ENCODE results near the gene CFAP97D2. TPM values are rescaled to one million over a fixed set of nuclear protein-coding genes. Genes with fewer than 3 reads are reported as not detected.

The CFAP97D2 gene
- total and polyA plus RNA-seq, 2 of the 13 experiments (the other 11 are each of a cell fraction or from before 2014, with no cell fraction given) = not detected

DNA sequence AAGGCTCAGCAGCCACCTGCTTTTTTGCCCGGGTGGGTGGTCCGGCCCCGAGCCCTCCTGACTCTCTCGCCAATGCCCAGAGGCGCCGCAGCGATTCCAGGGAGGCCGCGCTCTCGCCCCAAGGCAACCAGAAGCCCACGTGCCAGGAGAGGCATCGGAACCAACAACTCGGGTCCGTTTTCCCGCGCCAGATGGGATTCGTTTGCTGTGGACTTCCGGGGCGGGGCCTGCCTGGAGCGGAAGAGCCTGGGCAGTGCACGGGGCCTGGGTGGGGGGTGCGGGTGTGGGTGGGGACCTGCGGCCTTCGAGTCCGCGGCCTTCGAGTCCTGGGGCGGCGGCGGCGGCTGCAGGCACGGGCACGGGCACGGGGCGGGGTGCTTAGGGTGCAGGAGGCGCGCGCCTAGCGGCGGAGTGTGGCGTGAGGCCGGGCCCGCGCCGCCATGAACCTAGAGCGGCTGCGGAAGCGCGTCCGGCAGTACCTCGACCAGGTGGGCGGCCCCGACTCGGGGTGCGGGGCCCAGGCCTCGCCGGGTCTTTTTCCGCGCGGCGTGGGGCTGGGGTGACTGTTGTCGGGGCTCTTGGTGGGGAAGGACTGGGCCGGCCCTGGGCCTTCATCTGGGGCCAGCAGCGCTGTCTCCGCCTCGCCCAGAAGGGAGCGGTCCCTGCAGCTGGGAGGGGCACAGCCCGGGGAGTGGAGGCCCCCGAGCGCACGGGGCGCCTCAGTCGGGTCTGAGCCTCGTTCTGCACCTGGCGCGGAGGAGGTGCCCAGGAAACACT is 55.8 kb downstream of the CFAP97D2 start, which contains the start of gene CDC16 (continued):
- TF ChIP-seq, protein P1, sequence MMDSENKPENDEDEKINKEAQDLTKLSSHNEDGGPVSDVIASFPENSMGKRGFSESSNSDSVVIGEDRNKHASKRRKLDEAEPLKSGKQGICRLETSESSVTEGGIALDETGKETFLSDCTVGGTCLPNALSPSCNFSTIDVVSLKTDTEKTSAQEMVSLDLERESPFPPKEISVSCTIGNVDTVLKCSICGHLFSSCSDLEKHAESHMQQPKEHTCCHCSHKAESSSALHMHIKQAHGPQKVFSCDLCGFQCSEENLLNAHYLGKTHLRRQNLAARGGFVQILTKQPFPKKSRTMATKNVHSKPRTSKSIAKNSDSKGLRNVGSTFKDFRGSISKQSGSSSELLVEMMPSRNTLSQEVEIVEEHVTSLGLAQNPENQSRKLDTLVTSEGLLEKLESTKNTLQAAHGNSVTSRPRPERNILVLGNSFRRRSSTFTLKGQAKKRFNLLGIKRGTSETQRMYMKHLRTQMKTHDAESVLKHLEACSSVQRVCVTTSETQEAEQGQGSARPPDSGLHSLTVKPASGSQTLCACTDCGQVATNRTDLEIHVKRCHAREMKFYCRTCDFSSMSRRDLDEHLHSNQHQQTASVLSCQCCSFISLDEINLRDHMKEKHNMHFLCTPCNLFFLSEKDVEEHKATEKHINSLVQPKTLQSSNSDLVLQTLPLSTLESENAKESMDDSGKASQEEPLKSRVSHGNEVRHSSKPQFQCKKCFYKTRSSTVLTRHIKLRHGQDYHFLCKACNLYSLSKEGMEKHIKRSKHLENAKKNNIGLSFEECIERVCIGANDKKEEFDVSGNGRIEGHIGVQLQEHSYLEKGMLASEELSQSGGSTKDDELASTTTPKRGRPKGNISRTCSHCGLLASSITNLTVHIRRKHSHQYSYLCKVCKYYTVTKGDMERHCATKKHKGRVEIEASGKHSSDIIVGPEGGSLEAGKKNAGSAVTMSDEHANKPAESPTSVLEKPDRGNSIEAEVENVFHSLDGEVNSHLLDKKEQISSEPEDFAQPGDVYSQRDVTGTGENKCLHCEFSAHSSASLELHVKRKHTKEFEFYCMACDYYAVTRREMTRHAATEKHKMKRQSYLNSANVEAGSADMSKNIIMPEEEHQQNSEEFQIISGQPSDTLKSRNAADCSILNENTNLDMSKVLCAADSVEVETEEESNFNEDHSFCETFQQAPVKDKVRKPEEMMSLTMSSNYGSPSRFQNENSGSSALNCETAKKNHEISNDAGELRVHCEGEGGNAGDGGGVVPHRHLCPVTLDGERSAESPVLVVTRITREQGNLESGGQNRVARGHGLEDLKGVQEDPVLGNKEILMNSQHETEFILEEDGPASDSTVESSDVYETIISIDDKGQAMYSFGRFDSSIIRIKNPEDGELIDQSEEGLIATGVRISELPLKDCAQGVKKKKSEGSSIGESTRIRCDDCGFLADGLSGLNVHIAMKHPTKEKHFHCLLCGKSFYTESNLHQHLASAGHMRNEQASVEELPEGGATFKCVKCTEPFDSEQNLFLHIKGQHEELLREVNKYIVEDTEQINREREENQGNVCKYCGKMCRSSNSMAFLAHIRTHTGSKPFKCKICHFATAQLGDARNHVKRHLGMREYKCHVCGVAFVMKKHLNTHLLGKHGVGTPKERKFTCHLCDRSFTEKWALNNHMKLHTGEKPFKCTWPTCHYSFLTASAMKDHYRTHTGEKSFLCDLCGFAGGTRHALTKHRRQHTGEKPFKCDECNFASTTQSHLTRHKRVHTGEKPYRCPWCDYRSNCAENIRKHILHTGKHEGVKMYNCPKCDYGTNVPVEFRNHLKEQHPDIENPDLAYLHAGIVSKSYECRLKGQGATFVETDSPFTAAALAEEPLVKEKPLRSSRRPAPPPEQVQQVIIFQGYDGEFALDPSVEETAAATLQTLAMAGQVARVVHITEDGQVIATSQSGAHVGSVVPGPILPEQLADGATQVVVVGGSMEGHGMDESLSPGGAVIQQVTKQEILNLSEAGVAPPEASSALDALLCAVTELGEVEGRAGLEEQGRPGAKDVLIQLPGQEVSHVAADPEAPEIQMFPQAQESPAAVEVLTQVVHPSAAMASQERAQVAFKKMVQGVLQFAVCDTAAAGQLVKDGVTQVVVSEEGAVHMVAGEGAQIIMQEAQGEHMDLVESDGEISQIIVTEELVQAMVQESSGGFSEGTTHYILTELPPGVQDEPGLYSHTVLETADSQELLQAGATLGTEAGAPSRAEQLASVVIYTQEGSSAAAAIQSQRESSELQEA (CRISPR knock-in tag; IDR thresholded peaks at IDR 0.05; ENCODE audit: not compliant biosample characterization) = no peak
- TF ChIP-seq ZBTB38 (CRISPR knock-in tag; IDR thresholded peaks at IDR 0.05) = peak; percentile 78
- peak; percentile 73 for TF ChIP-seq ELF3 (CRISPR knock-in tag; IDR thresholded peaks at IDR 0.05)
- TF ChIP-seq ZNF724P (CRISPR knock-in tag; IDR thresholded peaks at IDR 0.05; ENCODE audit: borderline replicate concordance) = peak; percentile 94
- TF ChIP-seq NFYC (CRISPR knock-in tag; IDR thresholded peaks at IDR 0.05) = peak; percentile 51
- TF ChIP-seq JUNB (CRISPR knock-in tag; IDR thresholded peaks at IDR 0.05; ENCODE audit: borderline replicate concordance) = no peak
- TF ChIP-seq, protein P2, sequence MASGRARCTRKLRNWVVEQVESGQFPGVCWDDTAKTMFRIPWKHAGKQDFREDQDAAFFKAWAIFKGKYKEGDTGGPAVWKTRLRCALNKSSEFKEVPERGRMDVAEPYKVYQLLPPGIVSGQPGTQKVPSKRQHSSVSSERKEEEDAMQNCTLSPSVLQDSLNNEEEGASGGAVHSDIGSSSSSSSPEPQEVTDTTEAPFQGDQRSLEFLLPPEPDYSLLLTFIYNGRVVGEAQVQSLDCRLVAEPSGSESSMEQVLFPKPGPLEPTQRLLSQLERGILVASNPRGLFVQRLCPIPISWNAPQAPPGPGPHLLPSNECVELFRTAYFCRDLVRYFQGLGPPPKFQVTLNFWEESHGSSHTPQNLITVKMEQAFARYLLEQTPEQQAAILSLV (CRISPR knock-in tag; IDR thresholded peaks at IDR 0.05; ENCODE audit: borderline replicate concordance) = peak; percentile 82; the same call in 1 of the 2 replicates
- TF ChIP-seq TBX3 (IDR thresholded peaks at IDR 0.05; ENCODE audit: borderline replicate concordance) = no peak
- peak; percentile 97 for TF ChIP-seq PHF8 (CRISPR knock-in tag; IDR thresholded peaks at IDR 0.05)
- TF ChIP-seq GATA4 (IDR thresholded peaks at IDR 0.05; ENCODE audit: borderline replicate concordance, low read depth) = no peak; the same call in 1 of the 2 replicates
- peak; percentile 85; the same call in 1 of the 2 replicates for TF ChIP-seq ZNF709 (CRISPR knock-in tag; IDR thresholded peaks at IDR 0.05)
- peak; percentile 12; the same call in 1 of the 2 replicates for TF ChIP-seq SP5 (CRISPR knock-in tag; IDR thresholded peaks at IDR 0.05; ENCODE audit: borderline replicate concordance, low read depth)
- TF ChIP-seq HNRNPH1 (optimal IDR thresholded peaks at IDR 0.05; ENCODE audit: low read depth, low read length) = no peak
- TF ChIP-seq, protein P3, sequence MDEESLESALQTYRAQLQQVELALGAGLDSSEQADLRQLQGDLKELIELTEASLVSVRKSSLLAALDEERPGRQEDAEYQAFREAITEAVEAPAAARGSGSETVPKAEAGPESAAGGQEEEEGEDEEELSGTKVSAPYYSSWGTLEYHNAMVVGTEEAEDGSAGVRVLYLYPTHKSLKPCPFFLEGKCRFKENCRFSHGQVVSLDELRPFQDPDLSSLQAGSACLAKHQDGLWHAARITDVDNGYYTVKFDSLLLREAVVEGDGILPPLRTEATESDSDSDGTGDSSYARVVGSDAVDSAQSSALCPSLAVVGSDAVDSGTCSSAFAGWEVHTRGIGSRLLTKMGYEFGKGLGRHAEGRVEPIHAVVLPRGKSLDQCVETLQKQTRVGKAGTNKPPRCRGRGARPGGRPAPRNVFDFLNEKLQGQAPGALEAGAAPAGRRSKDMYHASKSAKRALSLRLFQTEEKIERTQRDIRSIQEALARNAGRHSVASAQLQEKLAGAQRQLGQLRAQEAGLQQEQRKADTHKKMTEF (CRISPR knock-in tag; IDR thresholded peaks at IDR 0.05) = peak; percentile 68
- peak; percentile 71; the same call in 1 of the 2 replicates for TF ChIP-seq HES4 (CRISPR knock-in tag; IDR thresholded peaks at IDR 0.05; ENCODE audit: borderline replicate concordance)
- TF ChIP-seq ZNF12 (CRISPR knock-in tag; IDR thresholded peaks at IDR 0.05) = no peak; the same call in 1 of the 2 replicates
- no peak for TF ChIP-seq PAF1 (CRISPR knock-in tag; IDR thresholded peaks at IDR 0.05)
- TF ChIP-seq SOX6 (IDR thresholded peaks at IDR 0.05) = no peak
- no peak for TF ChIP-seq SOX6 (CRISPR knock-in tag; IDR thresholded peaks at IDR 0.05)
- TF ChIP-seq ZNF205 (CRISPR knock-in tag; IDR thresholded peaks at IDR 0.05) = no peak

All from HepG2 (cell line).